GM21529 (cell line): ENCODE measurements around the gene FSHR.
A peak's percentile ranks its signal among the peaks of the same experiment; 100 is the strongest.

ENCODE experiments used
- ATAC-seq: cut with Tn5 transposase; IDR thresholded peaks from one replicate; pipeline ENCODE4 v1.9.1; 2021; ENCODE audit not compliant: unreplicated experiment

FSHR gene

GRCh38 chr2:49113046-49113445 is 41.3 kb downstream of the FSHR start:
- ATAC-seq = no peak

GRCh38 chr2:49111456-49111855 is 42.9 kb downstream of the FSHR start:
- ATAC-seq = no peak

DNA sequence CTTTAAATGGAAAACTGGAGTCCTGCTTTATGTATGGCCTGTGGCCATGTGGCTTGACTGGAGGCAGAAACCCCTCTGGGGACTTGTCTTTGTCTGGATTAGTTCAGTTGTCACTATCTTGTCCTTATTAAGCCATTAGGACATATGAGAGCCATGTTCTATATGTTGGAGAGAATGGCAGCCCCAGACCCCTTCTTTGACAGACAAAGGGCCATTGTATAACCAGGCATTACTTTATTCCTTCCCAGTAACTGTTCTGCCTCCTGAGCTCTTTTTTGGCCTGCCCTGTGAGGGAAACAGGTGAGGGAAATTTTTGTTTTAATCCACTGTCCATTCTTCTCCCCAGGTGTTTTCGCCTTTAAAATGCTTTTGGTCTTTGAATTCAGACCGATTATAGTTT is 43.3 kb downstream of the FSHR start:
- ATAC-seq = no peak

DNA sequence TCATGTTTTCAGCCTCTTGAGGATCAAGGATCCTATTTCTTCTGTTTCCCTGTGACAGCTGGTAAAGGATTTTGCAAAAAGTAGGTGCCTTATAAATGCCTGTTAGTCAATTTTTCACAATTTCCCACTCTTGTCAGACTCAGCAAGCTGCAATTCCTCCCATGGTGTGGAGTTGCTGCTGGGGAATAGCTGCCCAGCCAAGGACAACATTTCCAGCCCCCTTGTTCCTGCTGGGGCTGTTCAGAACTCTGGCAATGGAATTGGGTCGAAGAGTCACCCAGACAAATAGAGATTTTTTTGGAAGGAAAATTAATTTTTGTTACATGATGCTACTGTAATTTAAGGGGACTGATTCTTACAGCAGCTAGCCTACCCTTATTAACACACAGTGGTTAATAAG is 43.7 kb downstream of the FSHR start:
- no peak for ATAC-seq

DNA sequence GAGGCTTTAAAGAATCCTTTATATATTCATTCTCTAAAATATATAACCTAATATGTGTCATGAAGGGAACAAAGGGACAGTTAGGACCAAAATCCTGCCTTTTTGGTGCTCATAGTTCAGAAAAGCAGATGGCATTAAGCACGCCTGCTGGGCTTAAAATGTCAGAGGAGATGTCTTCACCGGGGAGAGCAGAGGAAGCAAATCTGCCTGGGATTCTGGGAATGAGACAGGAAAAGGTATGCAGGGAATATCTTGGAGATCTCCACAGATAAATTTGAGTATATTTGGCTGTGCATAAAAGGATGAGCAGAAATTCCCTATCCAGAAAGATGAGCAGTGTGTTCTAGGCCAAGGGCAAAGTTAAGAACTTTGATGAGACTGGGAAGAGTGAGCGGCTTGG is 45.5 kb downstream of the FSHR start:
- ATAC-seq = no peak

GRCh38 chr2:49108436-49108835 is 45.9 kb downstream of the FSHR start:
- no peak for ATAC-seq

GRCh38 chr2:49105506-49105905 is 48.8 kb downstream of the FSHR start:
- ATAC-seq = no peak

GRCh38 chr2:49102146-49102545 is 52.2 kb downstream of the FSHR start:
- ATAC-seq = no peak

DNA sequence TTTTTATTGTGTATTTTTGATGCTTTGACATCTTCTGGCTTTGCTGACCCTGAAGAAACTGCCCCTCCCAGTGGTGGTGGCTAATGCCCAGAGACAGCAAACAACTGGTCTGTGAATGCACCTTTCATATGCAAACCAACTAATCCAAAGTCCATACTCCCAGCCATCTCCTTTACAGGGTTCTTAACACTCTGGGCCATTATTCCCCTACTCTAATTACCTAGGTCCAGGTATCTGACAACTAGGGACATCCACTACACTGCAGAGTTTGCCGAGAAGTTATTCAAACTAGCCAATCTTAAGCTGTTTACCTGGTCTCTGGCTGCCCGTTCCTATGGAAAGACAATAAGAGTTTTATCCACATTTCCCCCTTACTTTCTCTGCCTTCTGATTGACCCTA is 73.6 kb downstream of the FSHR start:
- no peak for ATAC-seq

- ATAC-seq = no peak
Measured at GRCh38 chr2:49070716-49071115, 83.6 kb downstream of the FSHR start.

DNA sequence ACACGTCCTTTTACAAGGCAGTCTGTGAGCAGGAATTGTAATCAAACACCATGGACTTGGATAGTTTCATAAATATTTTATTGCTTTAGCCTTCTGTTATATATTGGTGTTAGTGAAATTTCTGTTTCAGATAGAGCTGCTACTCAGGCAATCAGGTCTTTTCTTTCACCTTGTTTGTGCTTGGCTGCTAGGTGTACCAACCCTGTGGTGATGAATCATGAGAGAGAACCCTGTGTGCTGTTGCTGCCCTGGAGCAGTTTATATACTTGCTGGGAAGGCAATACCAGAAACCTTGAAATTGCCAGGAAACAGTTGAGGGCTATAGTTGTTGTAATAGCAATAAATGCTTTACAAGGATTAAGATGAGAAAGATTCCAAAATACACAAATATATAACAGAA is 84.5 kb downstream of the FSHR start:
- ATAC-seq = no peak

DNA sequence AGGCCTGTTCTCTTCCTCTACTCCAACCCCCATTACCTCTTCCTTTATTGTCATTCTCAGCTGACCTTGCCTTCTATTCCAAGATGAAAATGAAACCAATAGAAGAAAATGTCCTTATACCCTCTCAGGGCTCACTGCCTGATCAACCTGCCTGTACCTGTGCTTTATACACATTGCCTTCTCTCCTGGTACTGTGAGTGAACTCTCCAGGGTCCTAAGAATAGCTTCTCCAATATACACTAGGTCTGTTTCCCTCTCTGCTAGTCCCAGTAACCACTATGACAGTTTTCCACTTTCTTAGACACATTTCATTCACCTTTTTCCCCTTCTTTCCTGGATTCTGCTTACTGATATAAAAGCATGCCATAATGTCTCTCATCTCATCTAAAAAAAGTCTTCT is 85.7 kb downstream of the FSHR start:
- ATAC-seq = no peak

DNA sequence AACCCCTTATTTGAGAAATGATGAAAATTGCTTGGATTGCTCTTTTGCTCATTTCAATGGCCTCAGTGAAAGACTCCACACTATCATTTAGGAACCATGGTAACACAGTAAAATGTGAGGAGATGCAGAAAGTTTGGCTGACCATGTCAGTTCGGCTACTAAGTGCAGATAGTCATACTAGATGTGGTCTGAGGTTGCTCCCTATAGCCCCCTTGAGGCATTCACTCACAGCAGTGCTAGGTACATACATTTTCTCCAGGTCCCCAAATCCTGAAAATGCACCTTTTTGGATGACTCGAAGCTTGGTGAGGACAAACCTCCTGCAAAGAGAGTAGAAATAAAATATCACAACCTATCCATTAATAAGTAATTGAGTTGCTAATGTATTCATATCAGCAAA is 86.3 kb downstream of the FSHR start:
- no peak for ATAC-seq

GRCh38 chr2:49053156-49053555 is 101.2 kb downstream of the FSHR start:
- no peak for ATAC-seq

GRCh38 chr2:49050265-49050664 is 104.0 kb downstream of the FSHR start:
- no peak for ATAC-seq

- no peak for ATAC-seq
Measured at GRCh38 chr2:49049161-49049560, 105.2 kb downstream of the FSHR start.

- no peak for ATAC-seq
Measured at GRCh38 chr2:49045083-49045482, 109.2 kb downstream of the FSHR start.

DNA sequence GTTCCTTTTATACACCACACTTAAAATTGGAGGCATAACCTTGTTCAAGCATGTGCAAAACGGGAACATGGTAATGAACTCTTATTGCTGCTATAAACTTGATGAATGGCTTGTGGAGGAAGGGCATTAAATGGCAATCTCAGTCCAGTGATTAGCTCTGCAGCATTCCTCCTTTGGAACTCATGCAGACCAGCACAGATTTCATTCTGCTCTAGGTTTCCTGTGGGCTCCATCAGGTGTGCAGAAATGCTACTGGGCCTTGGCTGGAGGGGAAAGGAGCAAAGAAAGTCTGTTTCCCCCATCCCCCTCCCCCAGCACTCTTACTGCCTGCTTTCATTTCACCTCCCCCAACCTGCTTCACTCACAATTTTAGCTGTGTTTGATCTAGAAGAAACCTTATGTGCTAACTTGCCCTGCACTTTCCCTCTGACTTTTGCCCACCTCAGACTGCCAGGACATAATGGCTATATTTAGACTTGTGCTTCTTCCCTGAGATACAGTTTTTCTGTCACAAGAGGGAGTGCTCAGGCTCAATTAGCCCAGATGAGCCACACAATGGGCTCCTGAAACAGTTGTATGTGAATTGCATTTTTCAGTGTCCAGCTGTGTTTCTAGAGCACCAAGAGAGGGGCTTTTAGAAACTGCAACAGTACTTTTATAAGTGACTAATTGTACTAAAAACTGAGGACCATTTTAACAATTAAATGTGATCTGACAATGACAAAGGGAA is 109.8 kb downstream of the FSHR start:
- ATAC-seq = peak; percentile 47

GRCh38 chr2:49043405-49043982 is 110.8 kb downstream of the FSHR start:
- ATAC-seq = no peak

- ATAC-seq = no peak
Measured at GRCh38 chr2:49042488-49042887, 111.8 kb downstream of the FSHR start.

GRCh38 chr2:49041061-49041460 is 113.3 kb downstream of the FSHR start:
- no peak for ATAC-seq

GRCh38 chr2:49037197-49037596 is 117.1 kb downstream of the FSHR start:
- ATAC-seq = no peak

GRCh38 chr2:49035481-49035880 is 118.8 kb downstream of the FSHR start:
- no peak for ATAC-seq
